GM23338 (cell line): Measurements from ENCODE around the gene UBE2D1. TPM values are rescaled to one million over a fixed set of nuclear protein-coding genes. Genes with fewer than 3 reads are reported as not detected.
A peak's percentile ranks its signal among the peaks of the same experiment; 100 is the strongest.

Experiments
- ATAC-seq: fragments of 200-7000 bp; cut with Tn5 transposase; 3 replicates; pipeline ENCODE4 v1.9.1; 2020
- DNase-seq: peaks from one replicate; pipeline ENCODE4 v3.0.0-alpha.2; 2015; ENCODE audit warnings: low spot score
- H2AFZ ChIP-seq: fragments of 200-600 bp; sonication (generic); 2 replicates; pipeline ENCODE4 v1.8.0; 2016; ENCODE audit warnings: antibody characterized with exemption, mild to moderate bottlenecking, moderate library complexity
- H3F3A ChIP-seq: fragments of 200-600 bp; sonication (generic); replicated peaks from 2 replicates; pipeline ENCODE4 v1.8.0; 2017; ENCODE audit warnings: antibody characterized with exemption, mixed run types, low read depth
- H3K27ac ChIP-seq: fragments of 200-600 bp; sonication (generic); 2 replicates; pipeline ENCODE4 v1.6.1; 2016; ENCODE audit warnings: low read depth
- H3K27me3 ChIP-seq: fragments of 200-600 bp; sonication (generic); 2 replicates; pipeline ENCODE4 v1.8.0; 2016; ENCODE audit warnings: mild to moderate bottlenecking, mixed run types, moderate library complexity; ENCODE audit not compliant: insufficient read depth
- H3K36me3 ChIP-seq: fragments of 200-600 bp; sonication (generic); 2 replicates; pipeline ENCODE4 v1.8.0; 2016; ENCODE audit warnings: mild to moderate bottlenecking; ENCODE audit not compliant: insufficient read depth
- H3K4me1 ChIP-seq: fragments of 200-600 bp; sonication (generic); 2 replicates; pipeline ENCODE4 v1.8.0; 2016; ENCODE audit warnings: mild to moderate bottlenecking, moderate library complexity; ENCODE audit not compliant: insufficient read depth
- H3K4me2 ChIP-seq: fragments of 200-600 bp; sonication (generic); 2 replicates; pipeline ENCODE4 v1.7.1; 2017; ENCODE audit warnings: mixed run types
- H3K4me3 ChIP-seq: fragments of 200-600 bp; sonication (generic); 2 replicates; pipeline ENCODE4 v1.6.1; 2016; ENCODE audit warnings: mixed run types
- H3K79me2 ChIP-seq: fragments of 200-600 bp; sonication (generic); replicated peaks from 2 replicates; pipeline ENCODE4 v1.8.0; 2017; ENCODE audit warnings: mild to moderate bottlenecking; ENCODE audit not compliant: insufficient read depth
- H3K9me2 ChIP-seq: fragments of 200-600 bp; sonication (generic); 2 replicates; pipeline ENCODE4 v1.8.0; 2017; ENCODE audit not compliant: insufficient read depth
- H4K20me1 ChIP-seq: fragments of 200-600 bp; sonication (generic); replicated peaks from 2 replicates; pipeline ENCODE4 v1.8.0; 2017; ENCODE audit warnings: mild to moderate bottlenecking; ENCODE audit not compliant: insufficient read depth
- H3K27ac Mint-ChIP-seq: 2 replicates; pipeline ENCODE4 v1.8.0; 2020; ENCODE audit warnings: inconsistent platforms, mild to moderate bottlenecking, moderate library complexity, mixed read lengths
- H3K27me3 Mint-ChIP-seq: 3 replicates; pipeline ENCODE4 v1.8.0; 2022; ENCODE audit warnings: low read depth, mild to moderate bottlenecking, moderate library complexity, mixed read lengths, inconsistent platforms; ENCODE audit not compliant: insufficient read depth, poor library complexity
- H3K36me3 Mint-ChIP-seq: 3 replicates; pipeline ENCODE4 v1.8.0; 2021; ENCODE audit warnings: low read depth, mild to moderate bottlenecking, inconsistent platforms, moderate library complexity, mixed read lengths
- H3K4me1 Mint-ChIP-seq: 3 replicates; pipeline ENCODE4 v1.8.0; 2020; ENCODE audit warnings: mild to moderate bottlenecking, inconsistent platforms, mixed read lengths
- H3K4me3 Mint-ChIP-seq: 3 replicates; pipeline ENCODE4 v1.8.0; 2021; ENCODE audit warnings: moderate library complexity, mild to moderate bottlenecking, inconsistent platforms, mixed read lengths
- H3K9me3 Mint-ChIP-seq: 3 replicates; pipeline ENCODE4 v1.8.0; 2020; ENCODE audit warnings: moderate library complexity, mild to moderate bottlenecking, inconsistent platforms, mixed read lengths
- CREB1 ChIP-seq: fragments of 250-450 bp; sonication (Bioruptor Pico); IDR thresholded peaks from 2 replicates; pipeline ENCODE4 v1.5.0; 2020; ENCODE audit warnings: low read depth, mild to moderate bottlenecking, moderate library complexity
- CTCF ChIP-seq, 2 experiments: fragments of 200-600 bp in 1 of 2; sonication (generic) in 1 of 2; conservative IDR thresholded peaks; 2 replicates each; pipeline versions ENCODE4 v1.5.1 to v1.6.1; 2016 to 2017; ENCODE audit warnings: antibody characterized with exemption in 2 of 2, low read depth in 2 of 2, mild to moderate bottlenecking in 2 of 2, moderate library complexity in 1 of 2
- EZH2phosphoT487 ChIP-seq: fragments of 200-600 bp; sonication (generic); IDR thresholded peaks from one replicate; pipeline ENCODE4 v1.8.1; 2018; ENCODE audit warnings: antibody characterized with exemption; ENCODE audit not compliant: unreplicated experiment
- JUNB ChIP-seq: IDR thresholded peaks from one replicate; pipeline ENCODE4 v1.6.1; 2016; ENCODE audit warnings: antibody characterized with exemption; ENCODE audit not compliant: unreplicated experiment
- NANOG ChIP-seq: IDR thresholded peaks from 2 replicates; pipeline ENCODE4 v1.6.1; 2016; ENCODE audit warnings: antibody characterized with exemption, borderline replicate concordance
- STAT1 ChIP-seq: IDR thresholded peaks from one replicate; pipeline ENCODE4 v1.6.1; 2016; ENCODE audit warnings: antibody characterized with exemption; ENCODE audit not compliant: unreplicated experiment
- ZNF462 ChIP-seq: fragments of 250-450 bp; sonication (Bioruptor Pico); IDR thresholded peaks from 2 replicates; pipeline ENCODE4 v1.5.0; 2020; ENCODE audit warnings: mild to moderate bottlenecking, moderate library complexity
- polyA plus RNA-seq: library from polyadenylated mRNA; unstranded; fragments of >200 nt; fragmentation: Nextera tagmentation; extraction: Ambion mirVana; gene quantifications from 2 replicates; pipeline ENCODE4 v1.2.1, GENCODE V29; 2016
- total RNA-seq: library from RNA; depleted of rRNA; stranded (reverse); fragments of >200 nt; shearing (Covaris generic); gene quantifications from 2 replicates; pipeline ENCODE4 v1.2.3, GENCODE V29; 2014

UBE2D1 gene
- total and polyA plus RNA-seq, 2 experiments from 2014 or later = 39.5 to 64.9 TPM

GRCh38 chr10:58304099-58304633, 30.6 kb upstream of the UBE2D1 start:
- Histone ChIP-seq H3K4me3 (no peak overlapping the region), H3K4me1 (peaks cover 8% of the 10 kb centered on the region), H3F3A (no peaks in the 10 kb centered on the region), H3K27me3 (no peaks in the 10 kb centered on the region), H3K79me2 (no peaks in the 10 kb centered on the region), H3K27ac (no peak overlapping the region), H3K4me2 (peak overlapping the region; percentile 28; the same call in 1 of the 2 replicates), H4K20me1 (no peaks in the 10 kb centered on the region), H3K9me2 (no peaks in the 10 kb centered on the region), H2AFZ (peak overlapping the region; percentile 87; the same call in 1 of the 2 replicates), H3K36me3 (no peaks in the 10 kb centered on the region)
- Mint-ChIP-seq H3K27ac (no peak overlapping the region), H3K27me3 (peaks cover 1% of the 10 kb centered on the region), H3K4me3 (no peak overlapping the region), H3K36me3 (no peaks in the 10 kb centered on the region), H3K4me1 (peaks cover 8% of the 10 kb centered on the region; the same call in 1 of the 3 replicates), H3K9me3 (no peaks in the 10 kb centered on the region)
- ATAC-seq (no peak), DNase-seq (no peak)
- TF ChIP-seq STAT1 (no peak), NANOG (no peak), JUNB (no peak), CREB1 (CRISPR knock-in tag) (no peak), EZH2phosphoT487 (no peak)

- DNase-seq (no peak), ATAC-seq (no peak)
- TF ChIP-seq CREB1 (CRISPR knock-in tag) (no peak), ZNF462 (CRISPR knock-in tag) (no peak), CTCF (conservative IDR thresholded peaks at IDR 0.05; ENCODE audit: low read depth in 2 of 2) (no peak), JUNB (no peak)
- H3K79me2 ChIP-seq = no peaks in the 10 kb centered on the region
- Mint-ChIP-seq H3K27me3 (peaks cover 3% of the 10 kb centered on the region), H3K9me3 (no peaks in the 10 kb centered on the region), H3K4me3 (no peak overlapping the region), H3K27ac (no peak overlapping the region), H3K36me3 (no peaks in the 10 kb centered on the region), H3K4me1 (peaks cover 6% of the 10 kb centered on the region; the same call in 1 of the 3 replicates)
- peaks cover 8% of the 10 kb centered on the region for H3K4me1 ChIP-seq
- no peak overlapping the region for H3K4me3 ChIP-seq
- no peak overlapping the region for H3K27ac ChIP-seq
- no peaks in the 10 kb centered on the region for H3K27me3 ChIP-seq
- no peak overlapping the region for H3K4me2 ChIP-seq
- H3K36me3 ChIP-seq = no peaks in the 10 kb centered on the region
- no peak overlapping the region for H2AFZ ChIP-seq
- no peaks in the 10 kb centered on the region for H3K9me2 ChIP-seq
- no peaks in the 10 kb centered on the region for H4K20me1 ChIP-seq
- H3F3A ChIP-seq = no peaks in the 10 kb centered on the region
Measured at GRCh38 chr10:58305821-58306220, 29.0 kb upstream of the UBE2D1 start.
